T-cell (primary cell): ENCODE measurements around the gene YWHAQ. TPM values are rescaled to one million over a fixed set of nuclear protein-coding genes. Genes with fewer than 3 reads are reported as not detected.

Source experiments
- ATAC-seq, 4 experiments: fragments of 200-7000 bp in 3 of 4; fragments of 150-1000 bp in 1 of 4; cut with Tn5 transposase; replicated peaks in 1 of 4; 1 replicate in 3 of 4; 2 replicates in 1 of 4; pipeline ENCODE4 v1.10.0; 2021; ENCODE audit warnings: moderate library complexity in 3 of 4, mild to moderate bottlenecking in 2 of 4, moderate number of reproducible peaks in 1 of 4
- CTCF ChIA-PET, 2 donors: fragments of 300-600 bp; sonication (Branson Sonifier 250); formaldehyde crosslinking; loops; one replicate each; lab custom pipeline; 2022; ENCODE audit warnings: antibody characterized with exemption in 2 of 2; lab: Charles Lee
- POLR2A ChIA-PET, 2 donors: fragments of 300-600 bp; sonication (Branson Sonifier 250); formaldehyde crosslinking; loops; one replicate each; lab custom pipeline; 2022; ENCODE audit warnings: antibody characterized with exemption in 2 of 2; lab: Charles Lee
- DNase-seq, 35 experiments: peaks; one replicate each; pipeline versions ENCODE4 v3.0.0 to v3.0.0-alpha.2; 2013 to 2023
- H3K27ac ChIP-seq: one replicate; pipeline ENCODE4 v1.5.1; 2013; ENCODE audit warnings: low read length
- H3K27me3 ChIP-seq, 2 experiments: replicated peaks in 1 of 2; 1 replicate in 1 of 2; 2 replicates in 1 of 2; pipeline versions ENCODE4 v1.6.1 to v1.7.0; 2013; ENCODE audit warnings: low read length in 1 of 2, mixed read lengths in 1 of 2; ENCODE audit not compliant: control insufficient read depth in 2 of 2, insufficient read depth in 2 of 2; ENCODE audit errors: extremely low read depth in 1 of 2
- H3K36me3 ChIP-seq, 2 donors: 1 replicate in 1 of 2; 2 replicates in 1 of 2; pipeline versions ENCODE4 v1.6.1 to v1.7.0; 2013; ENCODE audit warnings: low read length in 1 of 2; ENCODE audit not compliant: control insufficient read depth in 2 of 2, insufficient read depth in 1 of 2; ENCODE audit errors: extremely low read depth in 1 of 2
- H3K4me1 ChIP-seq, 2 experiments: 1 replicate in 1 of 2; 2 replicates in 1 of 2; pipeline versions ENCODE4 v1.6.1 to v1.7.0; 2013; ENCODE audit warnings: low read length in 2 of 2, mixed read lengths in 1 of 2; ENCODE audit not compliant: insufficient read depth in 2 of 2, control insufficient read depth in 1 of 2; ENCODE audit errors: extremely low read depth in 1 of 2
- H3K4me3 ChIP-seq, 2 donors: 1 replicate in 1 of 2; 2 replicates in 1 of 2; pipeline versions ENCODE4 v1.5.1 to v1.7.0; 2013; ENCODE audit warnings: mild to moderate bottlenecking in 2 of 2, low read length in 1 of 2, moderate library complexity in 1 of 2; ENCODE audit not compliant: control insufficient read depth in 1 of 2; ENCODE audit errors: extremely low read depth in 1 of 2
- H3K9me3 ChIP-seq: 2 replicates; pipeline ENCODE4 v1.7.0; 2013
- H3K27ac Mint-ChIP-seq, 2 donors: one replicate each; pipeline ENCODE4 v1.8.0; 2020 to 2021; ENCODE audit warnings: mild to moderate bottlenecking in 2 of 2, mixed read lengths in 2 of 2
- H3K27me3 Mint-ChIP-seq, 2 donors: one replicate each; pipeline ENCODE4 v1.8.0; 2021 to 2022; ENCODE audit warnings: mixed read lengths in 2 of 2
- H3K36me3 Mint-ChIP-seq: one replicate; pipeline ENCODE4 v1.8.0; 2021; ENCODE audit warnings: mixed read lengths
- H3K4me1 Mint-ChIP-seq, 3 donors: one replicate each; pipeline ENCODE4 v1.8.0; 2020 to 2022; ENCODE audit warnings: mixed read lengths in 3 of 3, mild to moderate bottlenecking in 1 of 3
- H3K4me3 Mint-ChIP-seq, 3 donors: one replicate each; pipeline ENCODE4 v1.8.0; 2020 to 2022; ENCODE audit warnings: mild to moderate bottlenecking in 3 of 3, mixed read lengths in 3 of 3, moderate library complexity in 3 of 3
- H3K9me3 Mint-ChIP-seq, 3 donors: one replicate each; pipeline ENCODE4 v1.8.0; 2020 to 2022; ENCODE audit warnings: mixed read lengths in 3 of 3
- WGBS: methylation state at CpG from one replicate; pipeline ENCODE4 v1.1.5; 2013; ENCODE audit warnings: missing lambda C conversion rate; ENCODE audit not compliant: insufficient coverage; 5-methylcytosine and 5-hydroxymethylcytosine counted together
- total RNA-seq, 35 experiments: library from RNA in 6 of 35; stranded (reverse) in 6 of 35; fragments of 120-200 nt in 1 of 35; gene quantifications; one replicate each; pipeline versions ENCODE4 v1.2.1 to v1.2.4 and lab custom pipeline; 2013 to 2026

YWHAQ gene
- total RNA-seq, 5 donors from 2014 or later (not counting 1 experiment from before 2014, with no cell fraction given) = 104 to 141 (median 139) TPM

DNA sequence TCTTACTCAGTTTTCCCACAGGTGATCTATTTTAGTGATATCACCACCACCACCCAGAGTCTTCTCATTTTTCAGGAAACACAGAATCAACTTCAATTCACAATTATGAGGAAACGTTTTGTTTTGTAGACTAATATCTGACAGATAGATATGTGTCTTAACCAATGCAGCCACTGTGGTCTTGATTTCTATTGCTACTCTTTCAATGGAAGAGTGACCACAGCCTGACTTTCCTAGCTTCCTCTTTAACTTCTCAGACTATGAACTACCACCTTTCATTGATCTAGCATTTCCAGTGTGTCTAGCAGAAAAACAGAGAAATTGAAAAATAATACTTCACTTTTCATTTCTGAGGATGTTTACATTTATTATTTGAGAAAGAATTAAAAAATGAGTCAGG is 95.6 kb downstream of the YWHAQ start:
- ChIA-PET POLR2A (interaction anchor here in 1 of 2 donors (0.6 to 1.0 kb wide), 2 partner anchors 60 to 120 kb away, joined by 3 to 4 read pairs; no protein-coding TSS in a partner anchor), CTCF (no interaction called here)
- Mint-ChIP-seq H3K4me3 (no peak overlapping the region), H3K4me1 (peaks cover 0 to 27% (median 23%) of the 10 kb centered on the region in 3 donors), H3K27ac (peak overlapping the region in 1 of 2 donors; percentile 44), H3K9me3 (no peaks in the 10 kb centered on the region), H3K27me3 (no peaks in the 10 kb centered on the region), H3K36me3 (peaks cover 30% of the 10 kb centered on the region)
- Histone ChIP-seq H3K9me3 (no peaks in the 10 kb centered on the region), H3K36me3 (peaks cover 5 to 29% of the 10 kb centered on the region in 2 donors), H3K27ac (no peak overlapping the region), H3K4me3 (no peak overlapping the region), H3K27me3 (no peaks in the 10 kb centered on the region), H3K4me1 (no peaks in the 10 kb centered on the region)
- ATAC-seq (no peak), DNase-seq (no peak)
- no CpG with 5 or more reads among the region's 1 CpG for WGBS

Other genes starting within 250 kb of the YWHAQ start
- gene ITGB1BP1, start 207.5 kb downstream of the YWHAQ start, total RNA-seq = 10 to 100 TPM; 46.5 to 76.7 (median 69.0) TPM
- 10 to 100 TPM; 16.0 to 25.1 (median 21.3) TPM for gene CPSF3, start 207.3 kb downstream of the YWHAQ start, total RNA-seq
- 10 to 100 TPM; 44.9 to 54.8 (median 51.9) TPM for gene IAH1, start 156.4 kb downstream of the YWHAQ start, total RNA-seq
- 10 to 100 TPM; 26.5 to 34.5 (median 29.5) TPM for gene ADAM17, start 75.2 kb downstream of the YWHAQ start, total RNA-seq
- gene TAF1B, start 212.5 kb upstream of the YWHAQ start, total RNA-seq = 10 to 100 TPM in 4 of 5 donors, 1 to 10 TPM in 1; 9.2 to 21.7 (median 15.2) TPM